Measurements from ENCODE around the gene MFRP.

- TF ChIP-seq CTCF (IDR thresholded peaks at IDR 0.05) (no peak), ZBTB33 (IDR thresholded peaks at IDR 0.05; ENCODE audit: borderline replicate concordance, low read depth) (no peak)
Observed at GRCh38 chr11:119336744-119337469, 9.6 kb downstream of the MFRP start.
